ENCODE results near the gene PDK2.

PDK2 gene

DNA sequence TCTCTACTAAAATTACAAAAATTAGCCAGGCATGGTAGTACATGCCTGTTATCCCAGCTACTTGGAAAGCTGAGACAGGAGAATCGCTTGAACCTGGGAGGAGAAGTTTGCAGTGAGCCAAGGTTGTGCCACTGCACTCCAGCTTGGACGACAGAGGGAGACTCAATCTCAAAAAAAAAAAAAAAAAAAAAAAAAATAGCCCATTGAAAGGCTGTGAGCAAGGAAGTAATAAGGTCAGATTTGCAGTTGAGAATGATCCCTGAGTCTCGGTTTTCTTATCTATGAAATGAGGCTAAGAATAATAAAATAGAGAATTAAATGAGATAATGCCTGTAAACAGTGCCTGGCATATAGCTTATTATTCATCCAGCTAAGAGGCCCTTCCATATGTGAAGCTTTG lies 1.3 kb upstream of the PDK2 start:
- Histone ChIP-seq H3K4me1 (peaks cover 15% of the 10 kb centered on the region), H3K9me3 (no peaks in the 10 kb centered on the region), H3K27me3 (ENCODE audit: low read depth) (no peaks in the 10 kb centered on the region), H3K36me3 (replicated peaks) (no peaks in the 10 kb centered on the region), H3K4me3 (no peak overlapping the region)
- in situ Hi-C loops (cut with MboI; ENCODE audit: low sequenced_read_pairs), result loop anchor here (5.0 kb wide), 1 partner anchor 198 kb away; no protein-coding TSS in a partner anchor
- no peak for DNase-seq (ENCODE audit: low spot score in 2 of 2)

DNA sequence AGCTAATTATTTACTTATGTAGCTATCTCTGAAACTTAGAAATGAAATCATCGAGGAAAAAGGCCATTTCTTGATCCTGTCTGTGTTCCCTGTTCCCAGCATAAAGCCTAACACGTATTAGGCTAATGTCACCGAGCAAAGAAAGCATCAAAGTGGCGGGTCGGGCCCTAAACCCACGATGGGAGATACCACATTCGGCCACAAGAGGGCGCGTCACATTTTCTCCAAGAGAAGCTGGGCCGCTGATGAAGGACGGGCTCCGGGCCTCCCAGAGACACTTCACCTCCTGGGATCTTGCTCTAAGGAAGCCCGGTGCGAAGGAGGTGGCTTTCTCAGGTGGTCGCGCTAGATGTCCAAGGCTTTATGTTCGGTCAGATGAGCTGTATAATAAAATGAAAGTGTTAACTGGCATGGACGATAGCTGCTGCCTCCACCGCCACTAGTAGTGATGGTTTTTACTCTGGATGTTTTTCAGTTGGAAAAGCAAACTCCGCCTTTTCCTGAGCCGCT lies 853 bp upstream of the PDK2 start:
- Histone ChIP-seq H3K9me3 (no peaks in the 10 kb centered on the region), H3K27me3 (ENCODE audit: low read depth) (no peaks in the 10 kb centered on the region), H3K36me3 (replicated peaks) (no peaks in the 10 kb centered on the region), H3K4me1 (peaks cover 15% of the 10 kb centered on the region), H3K4me3 (peak overlapping the region; percentile 62)
- peak; percentile 77 to 95 for DNase-seq (ENCODE audit: low spot score in 2 of 2)
- in situ Hi-C loops (cut with MboI; ENCODE audit: low sequenced_read_pairs), result loop anchor here (5.0 kb wide), 1 partner anchor 198 kb away; no protein-coding TSS in a partner anchor

DNA sequence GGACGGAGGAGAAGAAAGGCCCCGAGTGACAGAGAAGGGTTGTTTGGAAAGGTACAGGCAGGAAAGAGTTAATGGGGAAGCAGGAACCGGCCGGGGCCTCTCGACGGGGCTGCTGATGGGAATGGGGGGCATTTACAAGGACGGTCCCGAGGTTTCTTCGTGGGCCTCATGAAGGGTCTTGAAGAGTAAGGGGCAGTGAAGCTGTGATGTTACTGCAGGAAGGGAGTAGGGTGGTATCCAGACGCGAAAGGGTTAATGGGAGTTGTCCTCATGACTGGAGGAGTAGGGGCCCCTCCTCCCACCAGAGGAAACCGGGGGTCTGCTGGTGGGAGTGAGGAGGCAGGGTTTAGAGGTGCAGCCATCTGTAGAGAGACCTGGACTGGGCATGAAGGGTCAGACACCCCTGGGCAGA lies 481 bp downstream of the PDK2 start:
- in situ Hi-C loops (cut with MboI; ENCODE audit: low sequenced_read_pairs), result no loop called here
- H3K9me3 ChIP-seq, result no peaks in the 10 kb centered on the region
- H3K27me3 ChIP-seq (ENCODE audit: low read depth), result no peaks in the 10 kb centered on the region
- peak in 1 of 2 experiments; percentile 28 for DNase-seq (ENCODE audit: low spot score in 2 of 2)
- peaks cover 15% of the 10 kb centered on the region for H3K4me1 ChIP-seq
- peak overlapping the region; percentile 62 for H3K4me3 ChIP-seq
- H3K36me3 ChIP-seq (replicated peaks), result no peaks in the 10 kb centered on the region

- in situ Hi-C loops (cut with MboI; ENCODE audit: low sequenced_read_pairs), result no loop called here
- H3K9me3 ChIP-seq, result no peaks in the 10 kb centered on the region
Observed at GRCh38 chr17:50096092-50096491, 941 bp downstream of the PDK2 start.

GRCh38 chr17:50096758-50097157 lies 1.6 kb downstream of the PDK2 start:
- H3K9me3 ChIP-seq, result no peaks in the 10 kb centered on the region
- in situ Hi-C loops (cut with MboI; ENCODE audit: low sequenced_read_pairs), result no loop called here
- no peaks in the 10 kb centered on the region for H3K36me3 ChIP-seq (replicated peaks)
- H3K27me3 ChIP-seq (ENCODE audit: low read depth), result no peaks in the 10 kb centered on the region
- H3K4me1 ChIP-seq, result peaks cover 15% of the 10 kb centered on the region
- no peak for DNase-seq (ENCODE audit: low spot score in 2 of 2)
- no peak overlapping the region for H3K4me3 ChIP-seq

More at GRCh38 chr17:50096092-50096491, 941 bp downstream of the PDK2 start:
- Histone ChIP-seq H3K4me1 (peaks cover 15% of the 10 kb centered on the region), H3K4me3 (peak overlapping the region; percentile 62), H3K27me3 (ENCODE audit: low read depth) (no peaks in the 10 kb centered on the region), H3K36me3 (replicated peaks) (no peaks in the 10 kb centered on the region)
- no peak for DNase-seq (ENCODE audit: low spot score in 2 of 2)

DNA sequence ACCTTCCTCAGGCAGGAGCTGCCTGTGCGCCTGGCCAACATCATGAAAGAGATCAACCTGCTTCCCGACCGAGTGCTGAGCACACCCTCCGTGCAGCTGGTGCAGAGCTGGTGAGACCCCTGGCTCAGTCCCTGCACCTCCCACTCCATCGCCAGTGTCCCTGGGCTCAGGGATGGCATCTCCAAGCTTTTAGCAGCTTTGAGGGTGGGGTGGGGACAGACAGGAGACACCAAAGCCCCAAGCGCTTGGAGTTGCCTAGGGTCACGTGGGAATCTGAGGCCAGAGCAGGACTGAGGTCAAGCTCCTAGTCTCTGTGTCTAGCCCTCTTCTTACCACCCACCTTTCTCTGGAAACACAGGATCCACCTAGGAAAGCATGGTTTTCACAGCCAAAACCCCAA lies 2.3 kb downstream of the PDK2 start:
- in situ Hi-C loops (cut with MboI; ENCODE audit: low sequenced_read_pairs), result no loop called here
- Histone ChIP-seq H3K4me1 (peaks cover 15% of the 10 kb centered on the region), H3K27me3 (ENCODE audit: low read depth) (no peaks in the 10 kb centered on the region), H3K36me3 (replicated peaks) (no peaks in the 10 kb centered on the region), H3K4me3 (no peak overlapping the region), H3K9me3 (no peaks in the 10 kb centered on the region)
- DNase-seq (ENCODE audit: low spot score in 2 of 2), result no peak

GRCh38 chr17:50097926-50098325 lies 2.8 kb downstream of the PDK2 start:
- H3K4me1 ChIP-seq, result peaks cover 15% of the 10 kb centered on the region
- no peaks in the 10 kb centered on the region for H3K36me3 ChIP-seq (replicated peaks)
- H3K27me3 ChIP-seq (ENCODE audit: low read depth), result no peaks in the 10 kb centered on the region
- H3K4me3 ChIP-seq, result no peak overlapping the region
- in situ Hi-C loops (cut with MboI; ENCODE audit: low sequenced_read_pairs), result no loop called here
- DNase-seq (ENCODE audit: low spot score in 2 of 2), result no peak
- no peaks in the 10 kb centered on the region for H3K9me3 ChIP-seq

DNA sequence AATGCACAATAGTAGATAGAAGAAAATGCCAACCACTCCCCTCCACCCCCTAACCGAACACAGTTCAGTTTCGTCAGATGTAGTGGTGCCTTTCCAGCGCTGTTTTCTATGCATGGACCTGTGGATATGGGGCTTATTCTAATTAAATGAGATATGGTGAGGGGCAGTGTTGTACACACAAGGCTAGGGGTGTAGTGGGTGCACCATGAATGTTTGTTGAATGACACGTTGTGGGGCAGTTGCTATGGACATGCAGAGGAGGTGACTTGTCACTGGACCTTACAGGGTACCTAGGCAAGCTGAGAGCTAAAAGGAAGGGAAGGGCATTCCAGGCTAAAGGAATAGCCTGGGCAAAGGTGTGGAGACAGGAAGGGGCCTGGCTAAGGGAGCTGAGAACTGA lies 3.4 kb downstream of the PDK2 start:
- H3K4me1 ChIP-seq, result peaks cover 15% of the 10 kb centered on the region
- H3K9me3 ChIP-seq, result no peaks in the 10 kb centered on the region
- no peaks in the 10 kb centered on the region for H3K27me3 ChIP-seq (ENCODE audit: low read depth)
- in situ Hi-C loops (cut with MboI; ENCODE audit: low sequenced_read_pairs), result no loop called here
- H3K36me3 ChIP-seq (replicated peaks), result no peaks in the 10 kb centered on the region
- no peak overlapping the region for H3K4me3 ChIP-seq
- no peak for DNase-seq (ENCODE audit: low spot score in 2 of 2)

DNA sequence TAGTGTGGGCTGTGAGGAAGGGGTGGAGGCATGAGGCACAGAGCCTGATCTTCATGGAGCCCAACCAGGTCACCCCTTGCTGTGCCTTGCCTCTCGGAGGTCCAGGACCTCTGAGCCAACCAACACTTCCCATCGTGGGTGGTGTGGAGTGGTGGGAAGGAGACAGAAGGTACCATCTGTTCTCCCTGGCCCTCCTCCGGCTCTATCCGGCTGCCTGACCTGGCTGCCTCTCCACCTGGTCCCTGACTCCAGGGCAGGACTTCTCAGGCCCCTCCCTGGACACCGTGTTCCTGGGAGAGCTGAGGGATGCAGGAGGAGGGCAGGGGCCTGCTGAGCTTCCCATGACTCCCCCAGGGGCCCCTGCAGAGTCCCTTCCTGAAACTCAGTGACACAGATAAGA lies 3.9 kb downstream of the PDK2 start:
- no peak for DNase-seq (ENCODE audit: low spot score in 2 of 2)
- Histone ChIP-seq H3K27me3 (ENCODE audit: low read depth) (no peaks in the 10 kb centered on the region), H3K9me3 (no peaks in the 10 kb centered on the region), H3K4me3 (no peak overlapping the region), H3K36me3 (replicated peaks) (no peaks in the 10 kb centered on the region), H3K4me1 (peaks cover 14% of the 10 kb centered on the region)
- in situ Hi-C loops (cut with MboI; ENCODE audit: low sequenced_read_pairs), result no loop called here

DNA sequence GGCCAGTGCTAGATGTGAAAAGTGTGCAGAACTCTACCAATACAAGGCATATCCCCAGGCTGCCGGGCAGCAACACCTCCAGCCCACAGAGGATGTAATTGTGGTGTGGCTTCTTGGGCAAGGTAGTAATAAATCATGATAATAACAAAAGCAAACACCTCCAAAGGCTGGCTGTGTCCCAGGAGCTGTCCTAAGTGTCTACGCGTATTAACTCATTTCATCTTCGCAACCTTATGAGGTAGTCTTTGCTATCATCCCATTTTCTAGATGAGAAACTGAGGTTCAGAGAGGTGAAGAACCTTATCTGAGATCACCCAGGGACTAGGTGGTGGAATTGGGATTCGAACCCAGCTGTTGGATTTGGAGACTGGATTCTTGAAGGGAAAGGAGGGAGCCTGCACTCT lies 5.3 kb downstream of the PDK2 start:
- Histone ChIP-seq H3K9me3 (no peaks in the 10 kb centered on the region), H3K36me3 (replicated peaks) (no peaks in the 10 kb centered on the region), H3K27me3 (ENCODE audit: low read depth) (no peaks in the 10 kb centered on the region), H3K4me1 (peaks cover 6% of the 10 kb centered on the region), H3K4me3 (no peak overlapping the region)
- in situ Hi-C loops (cut with MboI; ENCODE audit: low sequenced_read_pairs), result no loop called here
- DNase-seq (ENCODE audit: low spot score in 2 of 2), result no peak

DNA sequence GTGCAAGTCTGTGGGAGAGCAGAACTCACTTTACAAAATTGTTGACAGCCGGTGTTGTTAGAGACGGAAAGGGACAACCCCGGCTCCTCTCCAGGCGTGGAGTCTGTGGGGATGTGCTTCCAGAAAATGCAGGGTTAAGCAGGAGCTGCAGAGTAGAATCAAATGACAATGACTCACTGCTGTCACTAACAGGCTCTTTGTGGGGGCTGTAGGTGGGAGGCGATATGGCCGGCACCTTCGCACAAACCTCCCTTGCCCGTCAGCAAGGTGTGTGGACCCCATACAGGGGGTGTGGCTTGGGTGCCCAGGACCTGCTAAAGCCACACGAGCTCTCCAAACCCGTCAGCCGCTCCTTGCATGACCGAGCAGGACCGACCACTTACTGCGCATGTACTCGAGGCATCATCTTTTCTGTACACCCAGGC lies 5.8 kb downstream of the PDK2 start:
- Histone ChIP-seq H3K27me3 (ENCODE audit: low read depth) (no peaks in the 10 kb centered on the region), H3K4me1 (peaks cover 1% of the 10 kb centered on the region), H3K9me3 (no peaks in the 10 kb centered on the region), H3K36me3 (replicated peaks) (no peaks in the 10 kb centered on the region), H3K4me3 (no peak overlapping the region)
- in situ Hi-C loops (cut with MboI; ENCODE audit: low sequenced_read_pairs), result no loop called here
- DNase-seq (ENCODE audit: low spot score in 2 of 2), result no peak

DNA sequence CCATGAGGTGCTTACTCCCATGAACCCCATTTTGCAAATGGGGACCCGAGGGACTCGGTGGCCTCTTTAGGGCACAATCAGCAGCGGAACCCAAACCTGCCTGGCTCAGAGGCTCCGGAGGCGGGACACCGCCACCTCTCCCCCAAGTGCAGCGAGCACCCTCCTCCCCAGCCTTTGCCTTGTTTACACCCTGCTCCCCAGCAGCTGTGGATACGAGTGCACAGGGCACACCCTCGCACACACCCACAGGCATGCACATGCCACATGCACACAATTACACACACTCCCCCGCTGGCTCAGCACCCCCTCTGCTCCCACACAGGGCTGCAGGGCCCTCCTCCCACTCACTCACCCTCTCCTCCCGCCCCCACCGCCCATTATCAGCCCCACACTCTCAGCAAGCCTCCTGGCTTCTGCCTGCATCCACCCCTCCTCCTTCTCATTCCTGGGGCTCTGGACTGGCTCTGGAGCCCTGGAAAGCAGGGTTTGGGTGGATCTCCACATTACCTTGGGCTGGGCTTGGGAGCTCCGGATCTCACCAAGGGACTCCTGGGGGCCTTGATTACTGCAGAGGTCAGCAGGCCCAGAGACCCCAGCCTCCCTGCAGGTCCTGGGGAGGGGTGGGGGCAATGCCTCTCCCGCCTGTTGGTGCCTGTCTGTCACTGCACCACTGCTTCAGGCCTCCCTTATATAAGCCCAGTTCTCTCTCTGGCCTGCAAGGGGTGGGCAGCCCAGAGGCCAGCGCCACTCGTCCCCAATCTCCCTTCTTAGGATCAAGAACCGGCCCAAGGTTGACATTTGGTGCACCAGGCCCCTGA lies 6.4 kb downstream of the PDK2 start:
- Histone ChIP-seq H3K9me3 (no peaks in the 10 kb centered on the region), H3K27me3 (ENCODE audit: low read depth) (no peaks in the 10 kb centered on the region), H3K4me1 (no peaks in the 10 kb centered on the region), H3K4me3 (no peak overlapping the region), H3K36me3 (replicated peaks) (no peaks in the 10 kb centered on the region)
- in situ Hi-C loops (cut with MboI; ENCODE audit: low sequenced_read_pairs), result no loop called here
- DNase-seq (ENCODE audit: low spot score in 2 of 2), result no peak

- H3K4me3 ChIP-seq, result no peak overlapping the region
- no peaks in the 10 kb centered on the region for H3K4me1 ChIP-seq
- no peak for DNase-seq (ENCODE audit: low spot score in 2 of 2)
- H3K9me3 ChIP-seq, result no peaks in the 10 kb centered on the region
- H3K36me3 ChIP-seq (replicated peaks), result no peaks in the 10 kb centered on the region
- in situ Hi-C loops (cut with MboI; ENCODE audit: low sequenced_read_pairs), result no loop called here
- H3K27me3 ChIP-seq (ENCODE audit: low read depth), result no peaks in the 10 kb centered on the region
Observed at GRCh38 chr17:50102164-50102991, 7.2 kb downstream of the PDK2 start.

GRCh38 chr17:50103252-50103651 lies 8.1 kb downstream of the PDK2 start:
- in situ Hi-C loops (cut with MboI; ENCODE audit: low sequenced_read_pairs), result no loop called here
- H3K4me3 ChIP-seq, result no peak overlapping the region
- no peak for DNase-seq (ENCODE audit: low spot score in 2 of 2)
- no peaks in the 10 kb centered on the region for H3K36me3 ChIP-seq (replicated peaks)
- no peaks in the 10 kb centered on the region for H3K27me3 ChIP-seq (ENCODE audit: low read depth)
- H3K9me3 ChIP-seq, result no peaks in the 10 kb centered on the region
- no peaks in the 10 kb centered on the region for H3K4me1 ChIP-seq

All from HAP-1 (cell line).